HepG2 (cell line): Measurements from ENCODE around the gene IER5L. TPM values are rescaled to one million over a fixed set of nuclear protein-coding genes. Genes with fewer than 3 reads are reported as not detected.

Experiments used
- BORCS8-MEF2B ChIP-seq: sonication (generic); formaldehyde crosslinking; IDR thresholded peaks from 2 replicates; pipeline ENCODE4 v1.8.0; 2022; ENCODE audit warnings: mild to moderate bottlenecking, missing genetic modification reagents
- GPN1 ChIP-seq: sonication (generic); formaldehyde crosslinking; IDR thresholded peaks from 2 replicates; pipeline ENCODE4 v1.5.1; 2020; ENCODE audit warnings: missing genetic modification reagents, borderline replicate concordance
- MAZ ChIP-seq, 2 experiments: sonication (generic) in 1 of 2; formaldehyde crosslinking in 1 of 2; IDR thresholded peaks; 2 replicates each; pipeline versions ENCODE4 v1.5.0 to v1.6.1; 2012 to 2020; ENCODE audit warnings: low read depth in 2 of 2, mild to moderate bottlenecking in 2 of 2, borderline replicate concordance in 1 of 2, improper control_type of control experiment in 1 of 2, low read length in 1 of 2, missing genetic modification reagents in 1 of 2, moderate library complexity in 1 of 2
- NFAT5 ChIP-seq: sonication (generic); formaldehyde crosslinking; IDR thresholded peaks from 2 replicates; pipeline ENCODE4 v1.4.0; 2020; ENCODE audit warnings: missing genetic modification reagents
- RBFOX2 ChIP-seq: fragments of 200-400 bp; formaldehyde crosslinking; IDR thresholded peaks from 2 replicates; pipeline ENCODE4 v1.6.1; 2017; ENCODE audit warnings: low read depth, mild to moderate bottlenecking, low read length
- SNAPC5 ChIP-seq: sonication (generic); formaldehyde crosslinking; IDR thresholded peaks from 2 replicates; pipeline ENCODE4 v1.8.1; 2023; ENCODE audit warnings: mild to moderate bottlenecking, missing genetic modification reagents, borderline replicate concordance
- TOE1 ChIP-seq: sonication (generic); formaldehyde crosslinking; IDR thresholded peaks from 2 replicates; pipeline ENCODE4 v1.4.0; 2020; ENCODE audit warnings: mild to moderate bottlenecking, missing genetic modification reagents
- ZNF33A ChIP-seq: sonication (generic); formaldehyde crosslinking; IDR thresholded peaks from 2 replicates; pipeline ENCODE4 v1.5.1; 2020; ENCODE audit warnings: missing genetic modification reagents, mild to moderate bottlenecking, moderate library complexity, borderline replicate concordance
- ZNF354B ChIP-seq: sonication (generic); formaldehyde crosslinking; IDR thresholded peaks from 2 replicates; pipeline ENCODE4 v1.8.0; 2022; ENCODE audit warnings: mild to moderate bottlenecking, missing genetic modification reagents
- polyA plus RNA-seq, 8 experiments: library from polyadenylated mRNA; depleted of rRNA in 3 of 8; stranded (reverse) in 7 of 8; unstranded in 1 of 8; fragments of >200 nt; fragmentation: Illumina TruSeq in 4 of 8; extraction: Trizol in 4 of 8; gene quantifications; 2 replicates each; pipeline versions ENCODE4 v1.2.1 to v1.2.3, GENCODE V29; 2011 to 2016; ENCODE audit warnings: low read depth in 4 of 8, missing spikeins in 1 of 8, mixed read lengths in 1 of 8; ENCODE audit not compliant: insufficient read depth in 1 of 8
- total RNA-seq, 5 experiments: library from RNA; depleted of rRNA; stranded (reverse); fragments of >200 nt; fragmentation: Illumina TruSeq; extraction: Trizol; gene quantifications; 2 replicates each; pipeline ENCODE4 v1.2.3, GENCODE V29; 2016; ENCODE audit warnings: low read depth in 1 of 5
- TF ChIP-seq, protein P1 (sequence below): IDR thresholded peaks from 2 replicates; pipeline ENCODE4 v1.6.1; 2016
- TF ChIP-seq, protein P2 (sequence below): sonication (generic); formaldehyde crosslinking; IDR thresholded peaks from 2 replicates; pipeline ENCODE4 v1.4.0; 2020; ENCODE audit warnings: missing genetic modification reagents, mild to moderate bottlenecking, borderline replicate concordance
- TF ChIP-seq, protein P3 (sequence below): sonication (generic); formaldehyde crosslinking; IDR thresholded peaks from 2 replicates; pipeline ENCODE4 v1.4.0; 2020; ENCODE audit warnings: missing genetic modification reagents

The IER5L gene
- total and polyA plus RNA-seq, 2 of the 13 experiments (the other 11 are each of a cell fraction or from before 2014, with no cell fraction given), result 1.8 to 3.3 TPM

GRCh38 chr9:129177791-129178567 is at the start of gene IER5L (continued):
- TF ChIP-seq RBFOX2, result peak; percentile 100
- TF ChIP-seq ZNF33A (CRISPR knock-in tag), result peak; percentile 94; the same call in 1 of the 2 replicates
- 0 out of 2 replicates have a peak, but pooled peaks have one; percentile 65 for TF ChIP-seq TOE1 (CRISPR knock-in tag)
- 0 out of 2 replicates have a peak, but pooled peaks have one; percentile 75 for TF ChIP-seq ZNF354B (CRISPR knock-in tag)
- TF ChIP-seq, protein P1, sequence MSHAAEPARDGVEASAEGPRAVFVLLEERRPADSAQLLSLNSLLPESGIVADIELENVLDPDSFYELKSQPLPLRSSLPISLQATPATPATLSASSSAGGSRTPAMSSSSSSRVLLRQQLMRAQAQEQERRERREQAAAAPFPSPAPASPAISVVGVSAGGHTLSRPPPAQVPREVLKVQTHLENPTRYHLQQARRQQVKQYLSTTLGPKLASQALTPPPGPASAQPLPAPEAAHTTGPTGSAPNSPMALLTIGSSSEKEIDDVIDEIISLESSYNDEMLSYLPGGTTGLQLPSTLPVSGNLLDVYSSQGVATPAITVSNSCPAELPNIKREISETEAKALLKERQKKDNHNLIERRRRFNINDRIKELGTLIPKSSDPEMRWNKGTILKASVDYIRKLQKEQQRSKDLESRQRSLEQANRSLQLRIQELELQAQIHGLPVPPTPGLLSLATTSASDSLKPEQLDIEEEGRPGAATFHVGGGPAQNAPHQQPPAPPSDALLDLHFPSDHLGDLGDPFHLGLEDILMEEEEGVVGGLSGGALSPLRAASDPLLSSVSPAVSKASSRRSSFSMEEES (CRISPR knock-in tag), result 0 out of 2 replicates have a peak, but pooled peaks have one; percentile 15
- peak; percentile 75 for TF ChIP-seq NFAT5 (CRISPR knock-in tag)
- no peak for TF ChIP-seq GPN1 (CRISPR knock-in tag)
- peak; percentile 91; the same call in 1 of the 2 replicates for TF ChIP-seq SNAPC5 (CRISPR knock-in tag)
- TF ChIP-seq MAZ (IDR thresholded peaks at IDR 0.05; ENCODE audit: borderline replicate concordance, low read depth, low read length), result 0 out of 2 replicates have a peak, but pooled peaks have one; percentile 26
- peak; percentile 42 for TF ChIP-seq MAZ (CRISPR knock-in tag; IDR thresholded peaks at IDR 0.05; ENCODE audit: low read depth)
- peak; percentile 41; the same call in 1 of the 2 replicates for TF ChIP-seq BORCS8-MEF2B (CRISPR knock-in tag)
- TF ChIP-seq, protein P2, sequence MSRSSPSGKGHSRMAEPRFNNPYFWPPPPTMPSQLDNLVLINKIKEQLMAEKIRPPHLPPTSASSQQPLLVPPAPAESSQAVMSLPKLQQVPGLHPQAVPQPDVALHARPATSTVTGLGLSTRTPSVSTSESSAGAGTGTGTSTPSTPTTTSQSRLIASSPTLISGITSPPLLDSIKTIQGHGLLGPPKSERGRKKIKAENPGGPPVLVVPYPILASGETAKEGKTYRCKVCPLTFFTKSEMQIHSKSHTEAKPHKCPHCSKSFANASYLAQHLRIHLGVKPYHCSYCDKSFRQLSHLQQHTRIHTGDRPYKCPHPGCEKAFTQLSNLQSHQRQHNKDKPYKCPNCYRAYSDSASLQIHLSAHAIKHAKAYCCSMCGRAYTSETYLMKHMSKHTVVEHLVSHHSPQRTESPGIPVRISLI (CRISPR knock-in tag), result no peak
- TF ChIP-seq, protein P3, sequence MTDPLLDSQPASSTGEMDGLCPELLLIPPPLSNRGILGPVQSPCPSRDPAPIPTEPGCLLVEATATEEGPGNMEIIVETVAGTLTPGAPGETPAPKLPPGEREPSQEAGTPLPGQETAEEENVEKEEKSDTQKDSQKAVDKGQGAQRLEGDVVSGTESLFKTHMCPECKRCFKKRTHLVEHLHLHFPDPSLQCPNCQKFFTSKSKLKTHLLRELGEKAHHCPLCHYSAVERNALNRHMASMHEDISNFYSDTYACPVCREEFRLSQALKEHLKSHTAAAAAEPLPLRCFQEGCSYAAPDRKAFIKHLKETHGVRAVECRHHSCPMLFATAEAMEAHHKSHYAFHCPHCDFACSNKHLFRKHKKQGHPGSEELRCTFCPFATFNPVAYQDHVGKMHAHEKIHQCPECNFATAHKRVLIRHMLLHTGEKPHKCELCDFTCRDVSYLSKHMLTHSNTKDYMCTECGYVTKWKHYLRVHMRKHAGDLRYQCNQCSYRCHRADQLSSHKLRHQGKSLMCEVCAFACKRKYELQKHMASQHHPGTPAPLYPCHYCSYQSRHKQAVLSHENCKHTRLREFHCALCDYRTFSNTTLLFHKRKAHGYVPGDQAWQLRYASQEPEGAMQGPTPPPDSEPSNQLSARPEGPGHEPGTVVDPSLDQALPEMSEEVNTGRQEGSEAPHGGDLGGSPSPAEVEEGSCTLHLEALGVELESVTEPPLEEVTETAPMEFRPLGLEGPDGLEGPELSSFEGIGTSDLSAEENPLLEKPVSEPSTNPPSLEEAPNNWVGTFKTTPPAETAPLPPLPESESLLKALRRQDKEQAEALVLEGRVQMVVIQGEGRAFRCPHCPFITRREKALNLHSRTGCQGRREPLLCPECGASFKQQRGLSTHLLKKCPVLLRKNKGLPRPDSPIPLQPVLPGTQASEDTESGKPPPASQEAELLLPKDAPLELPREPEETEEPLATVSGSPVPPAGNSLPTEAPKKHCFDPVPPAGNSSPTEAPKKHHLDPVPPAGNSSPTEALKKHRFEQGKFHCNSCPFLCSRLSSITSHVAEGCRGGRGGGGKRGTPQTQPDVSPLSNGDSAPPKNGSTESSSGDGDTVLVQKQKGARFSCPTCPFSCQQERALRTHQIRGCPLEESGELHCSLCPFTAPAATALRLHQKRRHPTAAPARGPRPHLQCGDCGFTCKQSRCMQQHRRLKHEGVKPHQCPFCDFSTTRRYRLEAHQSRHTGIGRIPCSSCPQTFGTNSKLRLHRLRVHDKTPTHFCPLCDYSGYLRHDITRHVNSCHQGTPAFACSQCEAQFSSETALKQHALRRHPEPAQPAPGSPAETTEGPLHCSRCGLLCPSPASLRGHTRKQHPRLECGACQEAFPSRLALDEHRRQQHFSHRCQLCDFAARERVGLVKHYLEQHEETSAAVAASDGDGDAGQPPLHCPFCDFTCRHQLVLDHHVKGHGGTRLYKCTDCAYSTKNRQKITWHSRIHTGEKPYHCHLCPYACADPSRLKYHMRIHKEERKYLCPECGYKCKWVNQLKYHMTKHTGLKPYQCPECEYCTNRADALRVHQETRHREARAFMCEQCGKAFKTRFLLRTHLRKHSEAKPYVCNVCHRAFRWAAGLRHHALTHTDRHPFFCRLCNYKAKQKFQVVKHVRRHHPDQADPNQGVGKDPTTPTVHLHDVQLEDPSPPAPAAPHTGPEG (CRISPR knock-in tag), result 0 out of 2 replicates have a peak, but pooled peaks have one; percentile 57
